GM12864 (cell line): Measurements from ENCODE around the gene VPS37C.

Source experiments
- DNase-seq: peaks from one replicate; pipeline ENCODE4 v3.0.0-alpha.2; 2011; ENCODE audit warnings: low read depth
- H3K4me3 ChIP-seq: 2 replicates; pipeline ENCODE4 v1.5.1; 2011; ENCODE audit warnings: mild to moderate bottlenecking, low read depth, low read length, control low read depth
- CTCF ChIP-seq: IDR thresholded peaks from 2 replicates; pipeline ENCODE4 v1.5.1; 2011; ENCODE audit warnings: low read depth, mild to moderate bottlenecking, moderate library complexity, low read length, control low read depth, inconsistent platforms; ENCODE audit errors: missing control alignments

Gene VPS37C

GRCh38 chr11:61150706-61151544 is 10.3 kb downstream of the VPS37C start:
- no peak overlapping the region for H3K4me3 ChIP-seq
- DNase-seq: no peak
- no peak for TF ChIP-seq CTCF

- no peak for DNase-seq
- TF ChIP-seq CTCF: no peak
- no peak overlapping the region for H3K4me3 ChIP-seq
These were observed 11.3 kb downstream of the VPS37C start for GRCh38 chr11:61149624-61150615.

- DNase-seq: no peak
- H3K4me3 ChIP-seq: no peak overlapping the region
- no peak for TF ChIP-seq CTCF
These were observed 13.2 kb downstream of the VPS37C start for GRCh38 chr11:61147791-61148620.

- TF ChIP-seq CTCF: no peak
- H3K4me3 ChIP-seq: no peak overlapping the region
- no peak for DNase-seq
These were observed 14.0 kb downstream of the VPS37C start for GRCh38 chr11:61147271-61147670.

GRCh38 chr11:61146416-61146815 is 14.8 kb downstream of the VPS37C start:
- DNase-seq: no peak
- no peak overlapping the region for H3K4me3 ChIP-seq
- no peak for TF ChIP-seq CTCF

- no peak for DNase-seq
- TF ChIP-seq CTCF: no peak
- H3K4me3 ChIP-seq: no peak overlapping the region
These were observed 15.8 kb downstream of the VPS37C start for GRCh38 chr11:61145228-61146005.
